RWPE2 (cell line): ENCODE measurements around the gene TUBA3E.
"Not testable (repeated sequence)": the region's sequence is repeated elsewhere in the genome, so short reads cannot be mapped to it uniquely, and the experiment has no call there.

Experiments used
- ATAC-seq: fragments of 200-7000 bp; cut with Tn5 transposase; 3 replicates; pipeline ENCODE4 v1.9.1; 2021; ENCODE audit warnings: low read depth
- DNase-seq: peaks from one replicate; pipeline ENCODE4 v3.0.0-alpha.2; 2020; ENCODE audit warnings: low spot score
- H3K27ac ChIP-seq: fragments of 450-650 bp; 2 replicates; pipeline ENCODE4 v1.5.1; 2017; ENCODE audit warnings: mild to moderate bottlenecking; ENCODE audit not compliant: poor library complexity, severe bottlenecking
- H3K27me3 ChIP-seq: fragments of 250-450 bp; sonication (Bioruptor Pico); 2 replicates; pipeline ENCODE4 v1.5.1; 2021; ENCODE audit warnings: mild to moderate bottlenecking, moderate library complexity; ENCODE audit not compliant: insufficient read depth, poor library complexity, severe bottlenecking
- H3K36me3 ChIP-seq: fragments of 250-450 bp; sonication (Bioruptor Pico); 2 replicates; pipeline ENCODE4 v1.5.1; 2020; ENCODE audit warnings: low read depth, mild to moderate bottlenecking, moderate library complexity
- H3K4me1 ChIP-seq: fragments of 250-450 bp; sonication (Bioruptor Pico); 2 replicates; pipeline ENCODE4 v1.5.1; 2021; ENCODE audit warnings: mild to moderate bottlenecking, moderate library complexity; ENCODE audit not compliant: insufficient read depth, poor library complexity, severe bottlenecking
- H3K4me3 ChIP-seq: fragments of 250-450 bp; sonication (Bioruptor Pico); 2 replicates; pipeline ENCODE4 v1.5.1; 2021; ENCODE audit warnings: mild to moderate bottlenecking, moderate library complexity; ENCODE audit not compliant: severe bottlenecking
- H3K9me3 ChIP-seq: fragments of 250-450 bp; sonication (Bioruptor Pico); 2 replicates; pipeline ENCODE4 v1.5.1; 2021; ENCODE audit warnings: mild to moderate bottlenecking, moderate library complexity; ENCODE audit not compliant: severe bottlenecking
- CTCF ChIP-seq: fragments of 450-650 bp; IDR thresholded peaks from one replicate; pipeline ENCODE4 v1.5.1; 2017; ENCODE audit warnings: mild to moderate bottlenecking, moderate library complexity; ENCODE audit not compliant: poor library complexity, severe bottlenecking

The TUBA3E gene

GRCh38 chr2:130231656-130232055, 33.4 kb upstream of the TUBA3E start:
- H3K9me3 ChIP-seq: no peaks in the 10 kb centered on the region
- H3K27me3 ChIP-seq: no peaks in the 10 kb centered on the region
- H3K36me3 ChIP-seq: no peaks in the 10 kb centered on the region
- DNase-seq (no peak), ATAC-seq (no peak)
- no peaks in the 10 kb centered on the region for H3K4me1 ChIP-seq
- no peak overlapping the region for H3K27ac ChIP-seq
- H3K4me3 ChIP-seq: no peak overlapping the region
- TF ChIP-seq CTCF: no peak

- not testable (repeated sequence) for DNase-seq, H3K4me3 ChIP-seq, H3K27ac ChIP-seq, H3K27me3 ChIP-seq, H3K9me3 ChIP-seq, ATAC-seq, H3K36me3 ChIP-seq, H3K4me1 ChIP-seq
These were observed 32.7 kb upstream of the TUBA3E start for GRCh38 chr2:130230907-130231306.

GRCh38 chr2:130230376-130230775, 32.1 kb upstream of the TUBA3E start:
- not testable (repeated sequence) for H3K4me3 ChIP-seq, ATAC-seq, H3K9me3 ChIP-seq, DNase-seq, H3K27me3 ChIP-seq, H3K36me3 ChIP-seq, H3K27ac ChIP-seq, H3K4me1 ChIP-seq

- DNase-seq (peak; percentile 81), ATAC-seq (peak; percentile 93)
- not testable (repeated sequence) for H3K36me3 ChIP-seq, H3K27me3 ChIP-seq, H3K4me1 ChIP-seq, H3K9me3 ChIP-seq, H3K27ac ChIP-seq
- peak overlapping the region; percentile 41 for H3K4me3 ChIP-seq
These were observed 30.9 kb upstream of the TUBA3E start for GRCh38 chr2:130229161-130229510.

GRCh38 chr2:130228467-130229160, 30.4 kb upstream of the TUBA3E start:
- not testable (repeated sequence) for H3K36me3 ChIP-seq, DNase-seq, H3K27ac ChIP-seq, H3K9me3 ChIP-seq, H3K4me1 ChIP-seq, H3K27me3 ChIP-seq, ATAC-seq
- H3K4me3 ChIP-seq: peak overlapping the region; percentile 41

- not testable (repeated sequence) for H3K27me3 ChIP-seq, H3K4me3 ChIP-seq, H3K36me3 ChIP-seq, ATAC-seq, H3K4me1 ChIP-seq, DNase-seq, H3K27ac ChIP-seq, H3K9me3 ChIP-seq
These were observed 29.8 kb upstream of the TUBA3E start for GRCh38 chr2:130228005-130228404.

GRCh38 chr2:130222523-130222922, 24.3 kb upstream of the TUBA3E start:
- ATAC-seq, H3K9me3 ChIP-seq, DNase-seq, H3K36me3 ChIP-seq, H3K4me1 ChIP-seq, H3K4me3 ChIP-seq, H3K27me3 ChIP-seq, H3K27ac ChIP-seq: not testable (repeated sequence)

- H3K4me1 ChIP-seq, H3K9me3 ChIP-seq, DNase-seq, H3K4me3 ChIP-seq, H3K36me3 ChIP-seq, ATAC-seq, H3K27ac ChIP-seq, H3K27me3 ChIP-seq: not testable (repeated sequence)
These were observed 22.3 kb upstream of the TUBA3E start for GRCh38 chr2:130220505-130220904.

GRCh38 chr2:130219147-130219546, 20.9 kb upstream of the TUBA3E start:
- not testable (repeated sequence) for H3K27me3 ChIP-seq, ATAC-seq, H3K36me3 ChIP-seq, H3K27ac ChIP-seq, H3K4me3 ChIP-seq, H3K9me3 ChIP-seq, H3K4me1 ChIP-seq, DNase-seq

GRCh38 chr2:130207051-130207450, 8.8 kb upstream of the TUBA3E start:
- H3K27ac ChIP-seq, H3K27me3 ChIP-seq, H3K4me3 ChIP-seq, H3K9me3 ChIP-seq, H3K4me1 ChIP-seq, H3K36me3 ChIP-seq, DNase-seq, ATAC-seq: not testable (repeated sequence)

- H3K36me3 ChIP-seq, H3K9me3 ChIP-seq, DNase-seq, ATAC-seq, H3K4me1 ChIP-seq, H3K4me3 ChIP-seq, H3K27me3 ChIP-seq, H3K27ac ChIP-seq: not testable (repeated sequence)
These were observed 4.9 kb upstream of the TUBA3E start for GRCh38 chr2:130203150-130203549.
